Measurements from ENCODE around the gene COL23A1.

GRCh38 chr5:178381206-178381605 is 209.0 kb downstream of the COL23A1 start:
- TF ChIP-seq CTCF (IDR thresholded peaks at IDR 0.05) = no peak
- no peak for TF ChIP-seq BCL3 (IDR thresholded peaks at IDR 0.05)

All from A549 (cell line).